Panc1 (cell line): ENCODE data around the gene ADGRL3. TPM values are rescaled to one million over a fixed set of nuclear protein-coding genes. Genes with fewer than 3 reads are reported as not detected.

Source experiments
- ATAC-seq: fragments of 200-7000 bp; cut with Tn5 transposase; 2 replicates; pipeline ENCODE4 v1.9.1; 2020; ENCODE audit warnings: mild to moderate bottlenecking, moderate library complexity
- BruUV-seq: library from RNA; stranded (reverse); fragments of 400-500 nt; replicated peaks from 2 replicates; lab custom pipeline; 2021; lab: Mats Ljungman, UMichigan
- CTCF ChIA-PET: fragments of 300-600 bp; sonication (Branson Sonifier 250); formaldehyde crosslinking; loops from one replicate; lab custom pipeline; 2022; ENCODE audit warnings: antibody characterized with exemption; lab: Charles Lee
- POLR2A ChIA-PET: fragments of 300-600 bp; sonication (Branson Sonifier 250); formaldehyde crosslinking; loops from one replicate; lab custom pipeline; 2022; ENCODE audit warnings: antibody characterized with exemption; lab: Charles Lee
- DNase-seq: peaks from one replicate; pipeline ENCODE4 v3.0.0-alpha.2; 2010; ENCODE audit warnings: low read depth, low spot score
- H3K27ac ChIP-seq: 2 replicates; pipeline ENCODE4 v1.5.1; 2011; ENCODE audit warnings: mild to moderate bottlenecking, low read length, inconsistent platforms
- H3K27me3 ChIP-seq: fragments of 200-500 bp; sonication (Bioruptor generic); 2 replicates; pipeline ENCODE4 v1.6.0; 2014; ENCODE audit warnings: low read length, inconsistent platforms; ENCODE audit not compliant: control insufficient read depth, insufficient read depth
- H3K36me3 ChIP-seq: fragments of 200-500 bp; sonication (Bioruptor generic); 2 replicates; pipeline ENCODE4 v1.5.1; 2014; ENCODE audit warnings: inconsistent platforms, mild to moderate bottlenecking, low read length, moderate library complexity; ENCODE audit not compliant: control insufficient read depth, insufficient read depth
- H3K4me1 ChIP-seq: 2 replicates; pipeline ENCODE4 v1.5.1; 2011; ENCODE audit warnings: inconsistent platforms, mild to moderate bottlenecking, low read length, moderate library complexity; ENCODE audit not compliant: control insufficient read depth, insufficient read depth
- H3K4me3 ChIP-seq, 2 experiments: 2 replicates each; pipeline ENCODE4 v1.5.1; 2011 to 2012; ENCODE audit warnings: low read depth in 2 of 2, low read length in 2 of 2, mild to moderate bottlenecking in 2 of 2, inconsistent platforms in 1 of 2, moderate library complexity in 1 of 2
- H3K9me3 ChIP-seq: fragments of 200-500 bp; sonication (Bioruptor generic); 2 replicates; pipeline ENCODE4 v1.5.1; 2014; ENCODE audit warnings: low read depth, mild to moderate bottlenecking, inconsistent platforms, low read length, moderate library complexity; ENCODE audit not compliant: control insufficient read depth, insufficient read depth
- CTCF ChIP-seq: fragments of 450-650 bp; IDR thresholded peaks from 2 replicates; pipeline ENCODE4 v1.5.1; 2017; ENCODE audit warnings: mild to moderate bottlenecking
- POLR2AphosphoS5 ChIP-seq: IDR thresholded peaks from 2 replicates; pipeline ENCODE4 v1.6.1; 2012; ENCODE audit warnings: mild to moderate bottlenecking, low read depth, low read length, moderate library complexity
- REST ChIP-seq, 2 experiments: IDR thresholded peaks; 2 replicates each; pipeline ENCODE4 v1.6.1; 2011 to 2012; ENCODE audit warnings: low read depth in 2 of 2, control low read depth in 1 of 2, low read length in 1 of 2, mild to moderate bottlenecking in 1 of 2, moderate library complexity in 1 of 2; ENCODE audit not compliant: insufficient read depth in 1 of 2
- SIN3A ChIP-seq: IDR thresholded peaks from 2 replicates; pipeline ENCODE4 v1.6.1; 2012; ENCODE audit warnings: low read depth, mild to moderate bottlenecking, low read length, moderate library complexity, borderline replicate concordance; ENCODE audit not compliant: insufficient read depth
- TCF7L2 ChIP-seq: IDR thresholded peaks from 2 replicates; pipeline ENCODE4 v1.6.1; 2011; ENCODE audit warnings: mild to moderate bottlenecking, low read depth, low read length, inconsistent platforms
- in situ Hi-C: cut with HindIII; loops from 2 replicates; pipeline ENCODE4 v1.10.0; 2016; ENCODE audit warnings: low sequenced_read_pairs, low pct_unique_long_range_greater_than_20kb
- intact Hi-C: fragments of 100-400 bp; cut with micrococcal nuclease; formaldehyde crosslinking; loops from one replicate; pipeline ENCODE4 v1.10.0; 2022; ENCODE audit not compliant: unreplicated experiment
- total RNA-seq: library from RNA; stranded (reverse); gene quantifications from one replicate; pipeline ENCODE4 v1.2.1, GENCODE V29; 2021; ENCODE audit not compliant: unreplicated experiment

The ADGRL3 gene
- total RNA-seq, 1 experiment from 2014 or later: 0.23 TPM

GRCh38 chr4:61532336-61533000 lies 332.3 kb downstream of the ADGRL3 start:
- Histone ChIP-seq H3K27ac (no peak overlapping the region), H3K9me3 (no peaks in the 10 kb centered on the region), H3K27me3 (no peaks in the 10 kb centered on the region), H3K36me3 (no peaks in the 10 kb centered on the region), H3K4me1 (no peaks in the 10 kb centered on the region), H3K4me3 (no peak overlapping the region)
- TF ChIP-seq TCF7L2 (no peak), REST (IDR thresholded peaks at IDR 0.05; ENCODE audit: insufficient read depth in 1 of 2, low read depth in 2 of 2, low read length in 1 of 2) (no peak), SIN3A (no peak), POLR2AphosphoS5 (no peak), CTCF (no peak)
- intact Hi-C loops: no loop called here
- ChIA-PET POLR2A (no interaction called here), CTCF (no interaction called here)
- no peak for ATAC-seq
- DNase-seq: no peak
- in situ Hi-C loops: no loop called here
- no TSS peak for BruUV-seq

GRCh38 chr4:61533140-61533539 lies 333.0 kb downstream of the ADGRL3 start:
- ChIA-PET CTCF (no interaction called here), POLR2A (no interaction called here)
- no peaks in the 10 kb centered on the region for H3K9me3 ChIP-seq
- no peak for TF ChIP-seq REST (IDR thresholded peaks at IDR 0.05; ENCODE audit: insufficient read depth in 1 of 2, low read depth in 2 of 2, low read length in 1 of 2)
- TF ChIP-seq TCF7L2: no peak
- ATAC-seq: no peak
- intact Hi-C loops: no loop called here
- H3K4me1 ChIP-seq: no peaks in the 10 kb centered on the region
- no peak overlapping the region for H3K27ac ChIP-seq
- in situ Hi-C loops: no loop called here
- no peak overlapping the region for H3K4me3 ChIP-seq
- no peaks in the 10 kb centered on the region for H3K27me3 ChIP-seq
- no peak for DNase-seq
- no TSS peak for BruUV-seq
- H3K36me3 ChIP-seq: no peaks in the 10 kb centered on the region
